ENCODE results near the gene IL20RB.
"Not testable (repeated sequence)": the region's sequence is repeated elsewhere in the genome, so short reads cannot be mapped to it uniquely, and the experiment has no call there.

The IL20RB gene

DNA sequence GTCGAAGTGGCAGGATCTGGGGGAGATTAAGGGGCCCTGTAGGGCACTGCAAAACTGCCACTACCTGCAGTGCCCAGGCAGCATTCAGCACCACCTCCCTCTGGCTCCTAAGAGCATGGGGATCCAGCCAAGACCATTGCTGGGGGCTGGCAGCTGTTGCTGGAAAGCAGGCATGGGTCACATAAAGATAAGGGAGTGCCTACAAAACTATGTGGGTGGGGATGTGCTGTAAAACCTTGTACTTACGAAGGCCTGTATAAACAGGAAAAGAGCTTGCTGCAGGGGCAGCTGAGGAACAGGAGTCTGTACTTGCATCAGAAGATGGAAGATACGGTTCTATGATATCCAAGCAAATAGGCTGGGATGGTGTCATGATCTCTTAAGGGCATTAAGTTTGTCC lies 27.1 kb downstream of the IL20RB start:
- H3K9me3 Mint-ChIP-seq, result no peaks in the 10 kb centered on the region
- H3K4me3 Mint-ChIP-seq, result no peak overlapping the region
- DNase-seq (no peak), ATAC-seq (replicated peaks) (no peak)
- peaks cover 15 to 30% of the 10 kb centered on the region in 2 donors for H3K36me3 Mint-ChIP-seq
- H3K27ac Mint-ChIP-seq, result no peak overlapping the region
- H3K27me3 Mint-ChIP-seq, result no peaks in the 10 kb centered on the region
- H3K4me1 Mint-ChIP-seq, result no peaks in the 10 kb centered on the region

- not testable (repeated sequence) for H3K27me3 Mint-ChIP-seq; H3K9me3 Mint-ChIP-seq; H3K4me3 Mint-ChIP-seq; DNase-seq; ATAC-seq (replicated peaks); H3K4me1 Mint-ChIP-seq; H3K27ac Mint-ChIP-seq
- H3K36me3 Mint-ChIP-seq, result peaks cover 21 to 30% of the 10 kb centered on the region in 2 donors
Observed at GRCh38 chr3:136987398-136987980, 29.7 kb downstream of the IL20RB start.

- H3K36me3 Mint-ChIP-seq, result peaks cover 17 to 22% of the 10 kb centered on the region in 2 donors
- no peaks in the 10 kb centered on the region for H3K9me3 Mint-ChIP-seq
- H3K27me3 Mint-ChIP-seq, result no peaks in the 10 kb centered on the region
- H3K4me1 Mint-ChIP-seq, result no peaks in the 10 kb centered on the region
- no peak for ATAC-seq (replicated peaks)
- H3K27ac Mint-ChIP-seq, result no peak overlapping the region
- no peak for DNase-seq
- H3K4me3 Mint-ChIP-seq, result no peak overlapping the region
Observed at GRCh38 chr3:136988651-136989050, 30.9 kb downstream of the IL20RB start.

GRCh38 chr3:136989781-136990524 lies 32.2 kb downstream of the IL20RB start:
- peaks cover 12 to 15% of the 10 kb centered on the region in 2 donors for H3K36me3 Mint-ChIP-seq
- no peaks in the 10 kb centered on the region for H3K27me3 Mint-ChIP-seq
- no peak overlapping the region for H3K27ac Mint-ChIP-seq
- no peak overlapping the region for H3K4me3 Mint-ChIP-seq
- DNase-seq (no peak), ATAC-seq (replicated peaks) (no peak)
- no peaks in the 10 kb centered on the region for H3K4me1 Mint-ChIP-seq
- no peaks in the 10 kb centered on the region for H3K9me3 Mint-ChIP-seq

- Mint-ChIP-seq H3K27me3 (no peaks in the 10 kb centered on the region), H3K9me3 (no peaks in the 10 kb centered on the region), H3K27ac (no peak overlapping the region)
Observed at GRCh38 chr3:136990826-136991225, 33.0 kb downstream of the IL20RB start.

GRCh38 chr3:136992115-136992514 lies 34.3 kb downstream of the IL20RB start:
- Mint-ChIP-seq H3K27me3 (no peaks in the 10 kb centered on the region), H3K36me3 (peaks cover 12 to 15% of the 10 kb centered on the region in 2 donors), H3K9me3 (no peaks in the 10 kb centered on the region), H3K27ac (no peak overlapping the region), H3K4me3 (no peak overlapping the region), H3K4me1 (no peaks in the 10 kb centered on the region)
- ATAC-seq (replicated peaks), result no peak
- DNase-seq, result no peak

More at GRCh38 chr3:136990826-136991225, 33.0 kb downstream of the IL20RB start:
- ATAC-seq (replicated peaks), result no peak
- Mint-ChIP-seq H3K36me3 (peaks cover 15% of the 10 kb centered on the region in 2 donors), H3K4me3 (no peak overlapping the region), H3K4me1 (no peaks in the 10 kb centered on the region)
- DNase-seq, result no peak

GRCh38 chr3:136994772-136995516 lies 37.2 kb downstream of the IL20RB start:
- no peaks in the 10 kb centered on the region for H3K4me1 Mint-ChIP-seq
- ATAC-seq (replicated peaks) (no peak), DNase-seq (no peak)
- no peak overlapping the region for H3K4me3 Mint-ChIP-seq
- H3K27ac Mint-ChIP-seq, result no peak overlapping the region
- H3K36me3 Mint-ChIP-seq, result peaks cover 11 to 12% of the 10 kb centered on the region in 2 donors
- no peaks in the 10 kb centered on the region for H3K27me3 Mint-ChIP-seq
- H3K9me3 Mint-ChIP-seq, result no peaks in the 10 kb centered on the region

GRCh38 chr3:136995652-136996051 lies 37.9 kb downstream of the IL20RB start:
- ATAC-seq (replicated peaks), result no peak
- no peaks in the 10 kb centered on the region for H3K4me1 Mint-ChIP-seq

DNA sequence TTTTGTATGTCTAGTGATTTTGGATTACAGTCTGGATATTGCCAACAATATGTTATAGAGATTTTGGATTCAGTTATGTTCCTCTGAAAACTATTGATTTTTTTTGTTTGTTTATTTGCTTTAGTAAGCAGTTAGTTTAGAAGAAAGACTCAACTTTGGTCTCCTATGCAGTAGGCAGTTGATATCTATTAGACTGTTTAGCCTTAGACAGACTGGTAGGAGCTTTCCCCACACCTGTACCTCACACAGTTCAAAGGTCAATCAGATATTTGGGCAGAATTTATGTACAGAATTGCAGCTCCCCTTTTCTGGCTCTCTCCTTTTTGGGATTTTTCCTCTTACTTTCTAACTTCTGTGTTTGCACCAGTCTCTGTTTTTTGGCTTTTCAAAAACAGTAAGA lies 42.3 kb downstream of the IL20RB start:
- Mint-ChIP-seq H3K9me3 (peaks cover 0 to 1% of the 10 kb centered on the region in 2 donors), H3K27me3 (no peaks in the 10 kb centered on the region), H3K4me1 (peaks cover 4 to 9% of the 10 kb centered on the region in 2 donors), H3K4me3 (no peak overlapping the region), H3K36me3 (peaks cover 10 to 22% of the 10 kb centered on the region in 2 donors), H3K27ac (no peak overlapping the region)
- ATAC-seq (replicated peaks), result no peak
- DNase-seq, result no peak

More at GRCh38 chr3:136995652-136996051, 37.9 kb downstream of the IL20RB start:
- no peak overlapping the region for H3K4me3 Mint-ChIP-seq
- no peak overlapping the region for H3K27ac Mint-ChIP-seq
- H3K9me3 Mint-ChIP-seq, result no peaks in the 10 kb centered on the region
- DNase-seq, result no peak
- no peaks in the 10 kb centered on the region for H3K27me3 Mint-ChIP-seq
- H3K36me3 Mint-ChIP-seq, result peaks cover 11% of the 10 kb centered on the region in 2 donors

- H3K4me3 Mint-ChIP-seq; H3K9me3 Mint-ChIP-seq; H3K4me1 Mint-ChIP-seq; H3K27me3 Mint-ChIP-seq; H3K27ac Mint-ChIP-seq; ATAC-seq (replicated peaks); DNase-seq: not testable (repeated sequence)
- H3K36me3 Mint-ChIP-seq, result peaks cover 3 to 21% of the 10 kb centered on the region in 2 donors
Observed at GRCh38 chr3:137007376-137007775, 49.6 kb downstream of the IL20RB start.

- Mint-ChIP-seq H3K27me3 (no peaks in the 10 kb centered on the region), H3K36me3 (peaks cover 3 to 21% of the 10 kb centered on the region in 2 donors), H3K4me3 (no peak overlapping the region), H3K9me3 (no peaks in the 10 kb centered on the region), H3K27ac (no peak overlapping the region), H3K4me1 (peaks cover 4 to 9% of the 10 kb centered on the region in 2 donors)
- DNase-seq, result no peak
- no peak for ATAC-seq (replicated peaks)
Observed at GRCh38 chr3:137008131-137008530, 50.3 kb downstream of the IL20RB start.

GRCh38 chr3:137008976-137009375 lies 51.2 kb downstream of the IL20RB start:
- Mint-ChIP-seq H3K36me3 (peaks cover 2 to 21% of the 10 kb centered on the region in 2 donors), H3K4me1 (peaks cover 2 to 6% of the 10 kb centered on the region in 2 donors), H3K27me3 (no peaks in the 10 kb centered on the region), H3K4me3 (no peak overlapping the region), H3K27ac (no peak overlapping the region), H3K9me3 (no peaks in the 10 kb centered on the region)
- no peak for ATAC-seq (replicated peaks)
- DNase-seq, result no peak

- Mint-ChIP-seq H3K27me3 (peaks cover 0 to 4% of the 10 kb centered on the region in 2 donors), H3K36me3 (peaks cover 2 to 18% of the 10 kb centered on the region in 2 donors), H3K9me3 (no peaks in the 10 kb centered on the region), H3K4me3 (no peak overlapping the region), H3K4me1 (peaks cover 5 to 10% of the 10 kb centered on the region in 2 donors), H3K27ac (no peak overlapping the region)
- DNase-seq (no peak), ATAC-seq (replicated peaks) (no peak)
Observed at GRCh38 chr3:137010137-137010536, 52.4 kb downstream of the IL20RB start.

- Mint-ChIP-seq H3K4me3 (no peak overlapping the region), H3K36me3 (peaks cover 2 to 18% of the 10 kb centered on the region in 2 donors), H3K27me3 (peaks cover 0 to 4% of the 10 kb centered on the region in 2 donors), H3K4me1 (peaks cover 5 to 10% of the 10 kb centered on the region in 2 donors), H3K27ac (no peak overlapping the region), H3K9me3 (no peaks in the 10 kb centered on the region)
- no peak for DNase-seq
- ATAC-seq (replicated peaks), result no peak
Observed at GRCh38 chr3:137011153-137011552, 53.4 kb downstream of the IL20RB start.

All from stimulated activated naive B cell treated with anti-CD40 and anti-IgM and Interleukin-4, amounts not matched to agents 10 μg/mL and 1 μg/mL and 100 μg/mL, for 72 hours (primary cell).